ENCODE results near the gene NTM.
"Not testable (repeated sequence)": the region's sequence is repeated elsewhere in the genome, so short reads cannot be mapped to it uniquely, and the experiment has no call there.

Gene NTM

DNA sequence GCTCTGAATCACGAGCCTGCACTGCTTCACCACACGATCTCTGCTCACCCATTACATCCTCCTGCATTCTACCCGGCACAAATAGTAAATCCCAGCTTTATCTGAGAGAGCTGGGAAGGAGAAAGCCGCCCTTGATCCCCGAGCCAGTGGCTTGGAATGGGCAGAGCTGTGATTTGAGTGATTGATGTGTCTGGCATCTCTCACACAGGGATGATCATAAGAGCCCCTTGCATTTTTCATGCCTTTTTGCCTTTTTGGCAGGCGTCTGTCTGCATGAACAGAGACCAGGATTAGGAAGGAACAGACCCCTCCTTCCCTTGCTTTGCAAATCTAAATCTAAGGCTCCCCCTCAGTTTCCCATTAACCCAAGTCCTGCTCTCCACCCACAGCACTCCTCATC is 945.3 kb downstream of the NTM start:
- no peak overlapping the region for H3K4me3 Mint-ChIP-seq
- no peaks in the 10 kb centered on the region for H3K9me3 Mint-ChIP-seq
- peaks cover 4% of the 10 kb centered on the region for H3K27me3 Mint-ChIP-seq
- no peaks in the 10 kb centered on the region for H3K4me1 Mint-ChIP-seq (ENCODE audit: low read depth)
- no peaks in the 10 kb centered on the region for H3K36me3 Mint-ChIP-seq (ENCODE audit: low read depth)
- no peak overlapping the region for H3K27ac Mint-ChIP-seq

DNA sequence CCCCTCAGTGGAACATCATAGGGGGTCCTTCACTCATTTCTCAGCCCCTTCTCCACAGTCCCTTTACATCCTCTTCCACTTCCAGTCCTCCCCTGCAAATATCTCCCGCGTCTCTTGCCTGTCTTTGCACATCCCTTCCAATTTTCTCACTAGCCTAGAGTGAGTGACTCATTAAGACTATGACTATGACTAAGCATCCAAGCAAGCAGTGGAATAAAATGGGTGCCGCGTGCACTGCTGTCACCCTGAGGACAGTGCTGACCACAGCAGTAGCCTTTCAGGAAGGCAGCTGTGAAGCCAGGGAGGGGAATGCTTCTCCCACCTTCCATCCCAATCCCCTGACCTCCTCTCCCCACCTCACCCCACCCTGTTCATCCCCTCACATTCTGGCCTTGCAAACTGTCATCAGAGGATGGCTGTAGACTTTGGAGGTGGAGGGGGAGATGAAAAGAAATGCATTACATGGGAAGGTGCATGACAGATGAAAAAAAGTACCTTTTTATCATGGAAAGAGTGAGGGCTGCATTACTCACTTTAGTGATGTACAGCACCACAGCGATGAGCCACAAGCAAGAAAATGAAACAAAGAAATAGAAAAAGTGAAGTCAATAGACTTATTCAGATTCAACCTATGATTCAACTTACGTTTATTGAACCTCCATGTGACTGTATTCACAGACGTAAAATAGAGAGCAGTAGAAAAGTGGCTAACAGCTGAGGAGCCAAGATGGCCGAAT is 948.2 kb downstream of the NTM start:
- H3K36me3 Mint-ChIP-seq (ENCODE audit: low read depth), result no peaks in the 10 kb centered on the region
- H3K9me3 Mint-ChIP-seq, result no peaks in the 10 kb centered on the region
- no peak overlapping the region for H3K27ac Mint-ChIP-seq
- H3K27me3 Mint-ChIP-seq, result peaks cover 4% of the 10 kb centered on the region
- no peaks in the 10 kb centered on the region for H3K4me1 Mint-ChIP-seq (ENCODE audit: low read depth)
- no peak overlapping the region for H3K4me3 Mint-ChIP-seq

DNA sequence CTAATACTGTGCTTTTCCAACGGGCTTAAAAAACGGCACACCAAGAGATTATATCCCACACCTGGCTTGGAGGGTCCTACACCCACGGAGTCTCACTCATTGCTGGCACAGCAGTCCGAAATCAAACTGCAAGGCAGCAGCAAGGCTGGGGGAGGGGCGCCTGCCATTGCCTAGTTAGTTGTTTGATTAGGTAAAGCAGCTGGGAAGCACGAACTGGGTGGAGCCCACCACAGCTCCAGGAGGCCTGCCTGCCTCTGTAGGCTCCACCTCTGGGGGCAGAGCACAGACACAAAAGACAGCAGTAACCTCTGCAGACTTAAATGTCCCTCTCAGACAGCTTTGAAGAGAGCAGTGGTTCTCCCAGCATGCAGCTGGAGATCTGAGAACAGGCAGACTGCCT is 949.0 kb downstream of the NTM start:
- not testable (repeated sequence) for H3K9me3 Mint-ChIP-seq; H3K4me3 Mint-ChIP-seq; H3K4me1 Mint-ChIP-seq (ENCODE audit: low read depth); H3K36me3 Mint-ChIP-seq (ENCODE audit: low read depth); H3K27me3 Mint-ChIP-seq; H3K27ac Mint-ChIP-seq

DNA sequence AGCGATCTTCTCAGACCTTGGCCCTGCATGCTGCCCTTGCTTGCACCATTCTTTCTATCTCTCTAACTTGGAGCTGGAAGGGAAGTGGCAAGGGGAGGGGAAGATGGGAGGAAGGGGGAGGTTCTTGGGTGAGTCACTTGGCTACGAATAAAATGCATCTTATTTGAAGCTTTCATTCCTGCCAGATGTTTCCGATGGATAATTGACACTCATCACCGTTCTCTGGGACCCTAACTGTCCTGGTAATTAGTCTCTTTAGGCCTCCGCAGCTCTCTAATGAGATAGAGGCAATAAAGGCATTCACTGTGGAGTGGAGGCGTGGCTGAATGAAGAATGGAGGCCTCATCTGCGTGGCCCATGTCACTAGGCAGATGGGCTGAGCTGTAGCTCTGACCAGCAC is 960.1 kb downstream of the NTM start:
- Mint-ChIP-seq H3K27me3 (no peaks in the 10 kb centered on the region), H3K9me3 (no peaks in the 10 kb centered on the region), H3K4me3 (no peak overlapping the region), H3K36me3 (ENCODE audit: low read depth) (no peaks in the 10 kb centered on the region), H3K27ac (no peak overlapping the region), H3K4me1 (ENCODE audit: low read depth) (no peaks in the 10 kb centered on the region)

DNA sequence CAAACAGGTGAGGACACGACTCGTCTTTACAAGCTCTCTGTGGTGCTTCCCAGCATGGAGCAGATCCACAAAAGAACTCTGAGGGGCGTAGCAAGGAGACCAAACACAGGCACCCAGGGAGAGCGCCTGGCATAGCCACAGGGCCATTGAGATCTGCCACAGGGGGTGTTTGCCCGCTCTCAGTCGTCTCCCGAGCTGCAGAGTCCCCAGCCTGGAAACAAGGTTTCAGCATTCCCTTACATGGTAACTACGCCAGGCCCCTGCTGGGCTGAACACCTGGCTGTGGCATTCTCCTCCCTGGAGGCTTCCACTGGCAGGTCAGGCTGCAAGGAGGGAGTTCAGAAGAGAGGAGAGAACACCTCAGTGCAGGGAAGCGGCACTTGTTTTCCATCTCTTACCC is 962.1 kb downstream of the NTM start:
- no peak overlapping the region for H3K4me3 Mint-ChIP-seq
- H3K27me3 Mint-ChIP-seq, result no peaks in the 10 kb centered on the region
- H3K9me3 Mint-ChIP-seq, result no peaks in the 10 kb centered on the region
- no peaks in the 10 kb centered on the region for H3K4me1 Mint-ChIP-seq (ENCODE audit: low read depth)
- no peak overlapping the region for H3K27ac Mint-ChIP-seq
- no peaks in the 10 kb centered on the region for H3K36me3 Mint-ChIP-seq (ENCODE audit: low read depth)

DNA sequence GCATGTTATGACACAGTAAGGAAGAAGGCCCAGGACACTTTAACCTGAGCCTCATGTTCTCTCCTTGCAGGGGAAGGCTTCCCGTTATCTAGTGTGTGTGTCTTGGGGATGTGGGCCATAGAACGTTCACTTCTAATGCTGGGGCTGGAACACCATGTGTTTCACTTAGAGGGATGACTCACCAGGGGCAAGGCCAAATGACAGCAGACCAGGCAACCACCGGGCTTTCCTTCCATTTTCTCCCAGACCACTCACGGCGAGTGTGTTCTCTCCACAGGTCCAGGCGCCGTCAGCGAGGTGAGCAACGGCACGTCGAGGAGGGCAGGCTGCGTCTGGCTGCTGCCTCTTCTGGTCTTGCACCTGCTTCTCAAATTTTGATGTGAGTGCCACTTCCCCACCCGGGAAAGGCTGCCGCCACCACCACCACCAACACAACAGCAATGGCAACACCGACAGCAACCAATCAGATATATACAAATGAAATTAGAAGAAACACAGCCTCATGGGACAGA is 964.4 kb downstream of the NTM start:
- Mint-ChIP-seq H3K4me1 (ENCODE audit: low read depth) (no peaks in the 10 kb centered on the region), H3K27me3 (no peaks in the 10 kb centered on the region), H3K27ac (no peak overlapping the region), H3K36me3 (ENCODE audit: low read depth) (no peaks in the 10 kb centered on the region), H3K9me3 (no peaks in the 10 kb centered on the region), H3K4me3 (no peak overlapping the region)

DNA sequence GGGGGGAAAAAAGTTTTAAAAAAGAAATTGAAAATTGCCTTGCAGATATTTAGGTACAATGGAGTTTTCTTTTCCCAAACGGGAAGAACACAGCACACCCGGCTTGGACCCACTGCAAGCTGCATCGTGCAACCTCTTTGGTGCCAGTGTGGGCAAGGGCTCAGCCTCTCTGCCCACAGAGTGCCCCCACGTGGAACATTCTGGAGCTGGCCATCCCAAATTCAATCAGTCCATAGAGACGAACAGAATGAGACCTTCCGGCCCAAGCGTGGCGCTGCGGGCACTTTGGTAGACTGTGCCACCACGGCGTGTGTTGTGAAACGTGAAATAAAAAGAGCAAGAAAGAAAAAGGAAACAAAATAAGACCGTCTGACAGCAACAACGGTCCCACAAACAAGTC is 964.9 kb downstream of the NTM start:
- no peaks in the 10 kb centered on the region for H3K36me3 Mint-ChIP-seq (ENCODE audit: low read depth)
- no peak overlapping the region for H3K27ac Mint-ChIP-seq
- H3K27me3 Mint-ChIP-seq, result no peaks in the 10 kb centered on the region
- H3K4me3 Mint-ChIP-seq, result no peak overlapping the region
- H3K4me1 Mint-ChIP-seq (ENCODE audit: low read depth), result no peaks in the 10 kb centered on the region
- H3K9me3 Mint-ChIP-seq, result no peaks in the 10 kb centered on the region

DNA sequence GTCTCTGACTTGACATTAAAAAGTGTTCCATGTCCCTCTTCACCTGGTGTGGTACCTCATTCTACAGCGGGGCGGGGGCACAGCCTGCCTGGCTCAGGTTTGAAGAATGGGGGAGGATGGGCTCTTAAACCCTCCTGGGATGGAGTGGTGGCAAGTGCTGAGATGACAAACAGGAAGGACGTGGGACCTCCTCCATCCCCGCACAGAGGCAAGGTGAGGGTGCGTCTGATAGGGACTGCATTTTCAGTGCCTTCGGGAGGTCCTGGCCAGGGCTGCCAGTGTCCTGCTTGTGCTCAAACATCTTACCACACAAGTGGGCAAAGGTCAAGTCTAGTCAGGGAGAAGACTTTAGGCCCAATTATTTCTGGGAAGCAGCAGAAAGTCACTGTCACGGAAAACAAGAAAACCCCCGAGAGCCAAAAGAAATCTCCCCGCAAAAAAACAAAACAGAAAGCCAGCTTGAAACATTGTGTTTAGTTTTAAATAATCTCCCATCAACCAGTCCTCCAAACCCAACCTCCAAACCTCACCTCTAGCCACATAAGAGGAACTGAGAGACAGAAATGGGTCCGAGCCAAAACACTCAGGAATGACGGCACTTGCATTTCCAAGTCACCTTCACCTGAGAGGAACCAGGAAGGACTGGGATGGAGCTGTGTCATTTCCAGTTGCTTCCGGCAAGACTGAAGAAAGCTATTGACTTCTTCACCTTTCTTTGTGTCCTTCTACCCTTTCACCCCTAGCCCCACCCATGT is 966.5 kb downstream of the NTM start:
- Mint-ChIP-seq H3K27ac (no peak overlapping the region), H3K36me3 (ENCODE audit: low read depth) (no peaks in the 10 kb centered on the region), H3K4me1 (ENCODE audit: low read depth) (no peaks in the 10 kb centered on the region), H3K27me3 (no peaks in the 10 kb centered on the region), H3K9me3 (no peaks in the 10 kb centered on the region), H3K4me3 (no peak overlapping the region)

DNA sequence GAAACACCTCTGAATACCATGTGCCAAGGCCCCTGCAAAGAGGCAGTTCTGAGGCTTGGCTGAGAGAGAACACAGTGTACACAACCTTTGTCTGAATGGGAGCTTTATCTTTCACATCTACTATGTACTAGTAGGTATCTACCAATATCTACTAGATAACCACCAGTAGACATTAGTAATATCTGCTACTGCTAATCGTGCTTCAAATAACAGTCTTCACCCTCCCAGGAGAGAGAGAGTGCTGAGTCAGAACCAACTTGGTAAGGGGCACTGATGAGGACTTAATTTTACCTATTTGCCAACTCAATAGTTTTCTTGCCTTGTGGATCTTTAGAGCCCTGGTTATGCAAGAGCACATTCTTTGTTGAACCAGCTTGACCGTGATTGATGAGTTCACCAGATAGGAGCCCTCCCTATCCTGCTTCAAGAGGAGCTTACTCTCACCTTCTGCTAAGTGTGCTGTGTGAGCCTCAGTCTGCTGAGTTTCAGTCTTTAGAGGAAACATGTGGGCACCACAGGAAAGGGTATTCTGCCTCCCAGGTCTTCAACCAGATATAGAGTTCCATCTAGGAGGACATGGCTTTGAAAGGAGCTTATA is 967.5 kb downstream of the NTM start:
- no peaks in the 10 kb centered on the region for H3K36me3 Mint-ChIP-seq (ENCODE audit: low read depth)
- H3K4me3 Mint-ChIP-seq, result no peak overlapping the region
- H3K9me3 Mint-ChIP-seq, result no peaks in the 10 kb centered on the region

DNA sequence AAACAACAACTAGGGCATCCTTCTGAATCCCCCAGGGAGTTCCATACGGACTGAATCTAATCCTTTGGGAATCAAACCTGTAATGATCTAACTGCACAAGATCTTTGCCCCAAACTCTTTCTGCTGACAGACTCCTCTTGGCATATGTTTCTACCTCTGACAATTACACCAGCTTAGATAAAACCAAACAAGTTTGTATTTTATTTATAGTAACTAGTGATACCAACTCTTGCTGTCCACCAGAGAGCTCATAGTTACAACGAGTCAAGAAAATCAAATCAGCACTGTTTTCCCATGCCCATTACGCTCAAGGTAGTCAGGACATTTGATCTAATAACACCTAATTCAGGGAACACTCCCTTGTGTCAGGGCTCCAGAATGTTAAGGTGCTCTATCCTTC is 972.0 kb downstream of the NTM start:
- H3K4me3 Mint-ChIP-seq, result no peak overlapping the region
- H3K9me3 Mint-ChIP-seq, result no peaks in the 10 kb centered on the region
- no peaks in the 10 kb centered on the region for H3K36me3 Mint-ChIP-seq (ENCODE audit: low read depth)
- no peaks in the 10 kb centered on the region for H3K4me1 Mint-ChIP-seq (ENCODE audit: low read depth)
- no peaks in the 10 kb centered on the region for H3K27me3 Mint-ChIP-seq
- H3K27ac Mint-ChIP-seq, result no peak overlapping the region

More for the DNA sequence above, 967.5 kb downstream of the NTM start:
- H3K27ac Mint-ChIP-seq, result no peak overlapping the region
- H3K27me3 Mint-ChIP-seq, result no peaks in the 10 kb centered on the region
- no peaks in the 10 kb centered on the region for H3K4me1 Mint-ChIP-seq (ENCODE audit: low read depth)

DNA sequence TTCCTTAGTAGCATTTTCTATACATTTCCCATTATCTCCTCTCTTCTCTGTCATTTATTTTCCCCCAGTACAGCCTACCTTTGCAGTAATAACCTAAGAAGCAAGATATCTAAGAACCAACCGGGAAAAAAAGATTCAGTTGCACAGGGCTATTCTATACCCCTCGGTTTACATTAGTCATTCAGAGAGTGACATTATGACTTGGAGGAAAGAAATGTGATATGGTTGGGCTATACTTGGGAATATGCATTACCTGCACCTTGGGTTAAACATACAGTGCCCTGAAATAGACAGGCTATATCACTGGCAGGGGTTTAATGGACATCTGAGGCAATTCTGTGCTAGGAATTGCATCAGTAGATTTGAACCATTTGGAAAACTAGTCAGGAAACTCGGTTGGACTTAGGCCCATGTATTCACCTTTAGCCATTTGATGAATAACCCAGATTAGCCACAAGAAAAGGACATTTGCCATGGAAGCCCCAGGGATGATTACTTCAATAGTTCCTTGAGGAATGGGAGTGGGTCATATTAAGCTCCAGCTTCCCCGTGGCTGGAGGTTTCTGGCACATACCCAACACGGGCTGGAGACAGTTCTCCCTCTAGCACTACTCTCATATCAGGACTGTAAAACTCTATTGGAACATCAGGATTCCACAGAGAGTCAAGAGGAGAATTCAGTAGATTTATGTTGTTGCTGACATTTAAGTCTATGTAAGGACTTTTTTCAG is 973.2 kb downstream of the NTM start:
- H3K4me1 Mint-ChIP-seq (ENCODE audit: low read depth), result no peaks in the 10 kb centered on the region

DNA sequence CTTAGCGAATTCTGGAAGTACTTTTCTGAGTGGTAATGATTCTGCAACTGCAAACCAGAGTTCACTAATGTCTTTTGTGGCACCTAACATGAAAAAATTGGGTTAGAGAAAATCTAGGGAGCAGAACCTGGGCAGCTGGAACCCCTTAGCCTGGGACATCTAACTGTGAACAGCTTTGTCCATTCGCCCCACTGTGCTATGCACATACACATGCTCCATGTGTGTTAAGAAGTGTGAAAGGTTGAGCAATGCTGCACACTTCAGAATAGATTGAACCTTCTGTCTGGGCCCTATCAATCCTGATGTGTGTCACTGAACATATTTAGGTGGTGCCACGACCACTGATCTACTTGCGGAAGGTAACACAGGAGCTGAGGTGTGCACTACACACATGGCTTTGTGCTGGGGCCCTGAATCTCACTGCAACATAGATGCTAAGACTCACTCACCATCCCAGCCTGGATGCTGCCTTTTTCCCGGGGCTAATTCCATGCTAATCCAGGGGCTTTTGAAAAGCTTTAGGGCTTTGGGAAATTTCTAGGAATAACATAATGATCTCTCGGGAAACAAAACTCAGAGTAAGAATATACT is 976.2 kb downstream of the NTM start:
- Mint-ChIP-seq H3K27me3 (peaks cover 7% of the 10 kb centered on the region), H3K4me3 (no peak overlapping the region), H3K4me1 (ENCODE audit: low read depth) (no peaks in the 10 kb centered on the region), H3K9me3 (no peaks in the 10 kb centered on the region), H3K36me3 (ENCODE audit: low read depth) (no peaks in the 10 kb centered on the region), H3K27ac (no peak overlapping the region)

More for the DNA sequence above, 973.2 kb downstream of the NTM start:
- Mint-ChIP-seq H3K4me3 (no peak overlapping the region), H3K36me3 (ENCODE audit: low read depth) (no peaks in the 10 kb centered on the region), H3K27me3 (peaks cover 4% of the 10 kb centered on the region), H3K27ac (no peak overlapping the region), H3K9me3 (no peaks in the 10 kb centered on the region)

DNA sequence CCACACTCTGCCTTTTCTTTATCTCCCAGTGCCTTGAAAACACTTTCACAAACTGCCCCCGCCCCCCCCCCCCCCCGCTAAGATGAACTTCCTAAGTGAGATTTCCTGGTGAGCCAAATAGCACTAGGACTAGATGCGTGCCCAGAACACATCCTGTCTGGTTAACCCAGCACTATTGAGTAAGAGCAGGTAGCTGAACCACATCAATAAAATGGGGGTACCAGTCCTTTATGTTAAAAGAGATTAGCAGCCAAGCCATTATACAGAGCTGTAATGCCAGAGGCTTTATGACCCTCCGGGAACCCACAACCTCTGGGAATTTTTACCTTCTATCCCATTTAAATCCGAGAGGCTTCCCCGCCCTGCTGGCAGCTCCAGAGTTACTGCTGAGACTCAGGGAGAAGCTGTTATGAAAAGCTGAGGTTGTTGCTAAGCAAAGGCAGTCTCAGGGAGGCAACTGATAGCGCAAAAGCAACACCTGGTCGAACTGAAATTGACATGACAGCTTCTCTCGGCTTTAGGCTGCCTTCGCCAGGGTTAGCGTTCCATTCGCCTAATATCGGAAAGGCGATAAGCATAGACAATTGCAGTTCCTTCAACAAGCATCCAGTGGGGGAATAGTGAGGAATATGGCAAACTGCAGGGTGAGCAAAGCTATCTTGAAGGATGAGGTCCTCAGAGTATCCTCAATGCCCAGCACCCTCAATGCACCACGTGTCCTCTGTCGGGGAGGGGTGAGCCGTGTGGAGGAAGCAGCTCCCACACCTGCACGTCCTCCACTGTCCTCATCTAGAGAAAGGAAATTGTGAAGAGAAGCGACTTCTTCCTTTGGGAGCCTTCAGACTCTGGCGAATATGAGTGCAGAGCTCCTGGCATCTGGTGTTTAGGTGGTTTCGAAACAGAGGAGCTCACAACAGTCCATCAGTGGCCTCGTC is 977.0 kb downstream of the NTM start:
- Mint-ChIP-seq H3K4me1 (ENCODE audit: low read depth) (no peaks in the 10 kb centered on the region), H3K4me3 (no peak overlapping the region), H3K36me3 (ENCODE audit: low read depth) (no peaks in the 10 kb centered on the region), H3K9me3 (no peaks in the 10 kb centered on the region), H3K27me3 (peaks cover 7% of the 10 kb centered on the region), H3K27ac (no peak overlapping the region)
